Spleen (tissue), 7 donors: ENCODE measurements around the gene THAP8.

Experiments
- CTCF ChIP-seq, 11 experiments: fragments of 200-600 bp in 7 of 11; fragments of 450-650 bp in 4 of 11; sonication (generic) in 4 of 11; IDR thresholded peaks in 8 of 11; conservative IDR thresholded peaks in 3 of 11; 1 replicate in 7 of 11; 2 replicates in 4 of 11; pipeline versions ENCODE4 v1.4.0 to v1.8.0; 2016 to 2021; ENCODE audit warnings: antibody characterized with exemption in 11 of 11, inconsistent platforms in 4 of 11, mild to moderate bottlenecking in 1 of 11
- POLR2A ChIP-seq, 3 donors: fragments of 450-650 bp; IDR thresholded peaks; one replicate each; pipeline ENCODE4 v1.5.1; 2017; ENCODE audit warnings: antibody characterized with exemption in 3 of 3, mild to moderate bottlenecking in 1 of 3
- POLR2AphosphoS5 ChIP-seq, 3 donors: sonication (generic); formaldehyde crosslinking; IDR thresholded peaks; one replicate each; pipeline ENCODE4 v1.5.1; 2017; ENCODE audit warnings: antibody characterized with exemption in 3 of 3
- donor health status: DM: no; HTN: no; CAD: no; lungs with moderate emphysema.
- donor health status: DM: no; HTN: no; CAD: no.
- donor health status: DM: no; HTN: no; CAD: no.

- TF ChIP-seq CTCF (IDR thresholded peaks at IDR 0.05 in 8 of 11, conservative IDR thresholded peaks at IDR 0.05 in 3 of 11) = no peak
- no peak for TF ChIP-seq POLR2A (IDR thresholded peaks at IDR 0.05)
- no peak for TF ChIP-seq POLR2AphosphoS5 (IDR thresholded peaks at IDR 0.05)
Observed at GRCh38 chr19:35988824-35989223, 65.3 kb downstream of the THAP8 start.
